NCI-H226 (cell line): ENCODE data around the gene CCBE1.
A peak's percentile ranks its signal among the peaks of the same experiment; 100 is the strongest.
"Not testable (repeated sequence)": the region's sequence is repeated elsewhere in the genome, so short reads cannot be mapped to it uniquely, and the experiment has no call there.

Source experiments
- DNase-seq: peaks from one replicate; pipeline ENCODE4 v3.0.0-alpha.2; 2015

The CCBE1 gene

DNA sequence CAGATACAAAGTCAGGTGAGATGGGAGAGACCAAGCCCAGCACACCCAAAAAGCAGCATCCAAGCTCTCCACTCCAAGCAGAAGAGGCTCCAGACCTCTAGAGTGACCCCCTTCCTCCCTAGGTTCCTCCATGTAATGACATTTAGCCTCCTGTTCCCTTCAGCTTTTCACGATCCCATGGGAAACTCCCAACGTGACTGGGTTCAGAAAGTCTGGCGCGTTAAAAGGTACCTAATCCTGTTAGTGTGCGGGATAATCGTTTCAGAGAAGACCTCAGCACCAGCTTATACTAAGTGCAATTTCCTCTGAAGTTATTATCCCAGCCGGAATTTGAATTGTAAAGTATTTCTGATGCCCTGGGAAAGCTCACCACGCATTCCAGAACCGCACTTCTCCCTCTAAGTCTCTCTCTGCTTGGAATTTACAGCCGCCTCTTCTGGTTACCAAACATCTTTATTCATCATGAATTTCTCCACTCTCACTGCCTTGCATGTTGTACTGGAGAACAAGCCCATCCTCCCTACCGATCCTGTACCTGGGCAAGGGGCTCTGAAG lies 46.9 kb downstream of the CCBE1 start:
- DNase-seq, result no peak

DNA sequence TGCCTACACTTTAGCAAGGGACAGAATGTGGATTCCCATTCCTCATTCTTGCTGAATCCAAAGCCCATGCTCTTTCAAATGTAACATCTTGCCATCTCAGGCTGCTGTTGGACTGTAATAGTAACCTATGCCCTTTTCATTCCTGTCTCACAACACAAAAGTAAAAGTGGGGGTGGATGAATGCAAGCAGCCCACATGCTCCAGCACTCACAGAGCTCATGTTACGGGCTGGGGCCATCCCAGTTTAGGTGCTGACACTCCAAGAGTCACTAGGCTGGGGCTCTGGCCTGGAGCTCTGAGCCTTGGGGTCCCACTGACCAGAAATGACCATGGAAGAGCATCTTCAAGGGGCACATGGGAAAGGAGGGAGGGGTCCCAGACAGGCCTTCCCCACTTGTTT lies 47.6 kb downstream of the CCBE1 start:
- no peak for DNase-seq

DNA sequence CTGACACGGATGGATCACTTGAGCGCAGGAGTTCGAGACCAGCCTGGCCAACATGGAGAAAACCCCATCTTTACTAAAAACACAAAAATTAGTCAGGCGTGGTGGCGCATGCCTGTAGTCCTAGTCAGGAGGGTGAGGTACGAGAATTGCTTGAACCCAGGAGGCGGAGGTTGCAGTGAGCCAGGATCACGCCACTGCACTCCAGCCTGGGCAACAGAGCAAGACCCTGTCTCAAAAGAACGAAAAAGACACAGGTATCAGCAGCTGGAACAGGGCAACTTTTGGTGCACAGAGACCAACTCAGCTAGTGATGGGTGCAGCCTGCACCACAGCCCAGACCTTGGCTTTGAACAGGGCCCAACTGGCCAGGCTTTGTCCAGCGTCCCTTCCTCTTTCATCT lies 48.8 kb downstream of the CCBE1 start:
- not testable (repeated sequence) for DNase-seq

DNA sequence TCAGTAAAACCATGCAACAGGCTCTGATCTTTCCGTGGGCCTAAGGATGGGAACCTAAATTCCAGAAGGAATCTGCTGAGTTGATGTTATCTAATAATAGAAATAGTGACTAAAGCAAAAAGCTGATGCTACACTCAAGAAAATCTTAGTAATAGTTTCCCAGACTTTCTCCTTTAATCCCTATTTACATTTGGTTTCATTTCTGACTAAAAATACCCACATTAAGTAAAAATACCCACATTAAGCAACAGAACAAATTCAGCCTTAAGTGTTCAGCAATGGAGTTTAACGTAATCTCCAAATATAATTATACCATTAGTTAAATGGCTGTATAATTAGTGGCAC lies 50.3 kb downstream of the CCBE1 start:
- DNase-seq, result no peak

DNA sequence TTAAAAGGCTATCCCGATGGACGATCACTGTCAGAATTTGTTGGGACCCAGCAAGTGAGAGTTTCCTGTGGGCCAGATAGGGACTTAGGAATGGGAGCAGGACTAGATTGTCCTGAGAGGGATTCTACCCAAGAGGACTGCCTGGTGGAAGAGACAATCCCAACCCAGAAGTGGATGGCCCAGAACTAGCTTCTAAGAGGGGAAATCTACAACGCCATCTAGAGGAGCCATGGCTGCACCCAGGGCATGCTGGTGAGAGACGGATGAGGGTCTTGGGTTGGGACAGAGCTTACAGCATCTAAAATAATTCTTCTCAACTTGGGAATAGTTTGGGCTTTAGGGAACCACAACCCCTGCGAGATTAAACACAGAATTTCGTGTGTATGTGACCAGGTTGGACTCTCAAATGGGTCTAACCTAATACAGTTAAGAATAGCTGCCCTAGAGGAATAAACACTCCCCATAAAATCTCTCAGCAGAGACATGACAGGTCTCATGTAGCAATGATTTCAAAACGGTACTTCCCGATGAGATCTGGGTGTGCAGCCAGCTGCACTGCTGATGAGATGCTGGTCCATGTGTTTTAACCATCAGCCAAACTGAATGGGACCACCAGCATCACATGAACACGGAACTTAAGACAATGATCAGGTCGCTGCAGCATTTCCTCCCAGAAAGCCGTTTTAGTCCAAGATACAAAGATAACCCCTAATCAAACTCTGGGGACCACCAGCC lies 50.8 kb downstream of the CCBE1 start:
- no peak for DNase-seq

DNA sequence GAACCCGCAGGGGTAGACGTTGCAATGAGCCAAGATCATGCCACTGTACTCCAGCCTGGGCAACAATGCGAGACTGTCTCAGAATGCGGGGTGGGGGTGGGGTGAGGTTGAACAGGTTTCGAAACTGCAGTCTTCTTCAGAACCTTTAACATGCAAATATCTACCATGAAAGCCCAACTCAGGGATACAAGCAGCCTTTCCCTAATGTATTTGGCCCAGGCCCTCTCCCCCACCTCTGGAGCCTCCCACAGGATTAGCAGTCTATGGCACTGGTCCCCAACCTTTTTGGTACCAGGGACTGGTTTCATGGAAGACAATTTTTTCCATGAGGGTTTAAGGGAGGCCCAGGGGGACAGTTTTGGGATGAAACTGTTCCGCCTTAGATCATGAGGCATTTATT lies 53.5 kb downstream of the CCBE1 start:
- DNase-seq, result no peak

DNA sequence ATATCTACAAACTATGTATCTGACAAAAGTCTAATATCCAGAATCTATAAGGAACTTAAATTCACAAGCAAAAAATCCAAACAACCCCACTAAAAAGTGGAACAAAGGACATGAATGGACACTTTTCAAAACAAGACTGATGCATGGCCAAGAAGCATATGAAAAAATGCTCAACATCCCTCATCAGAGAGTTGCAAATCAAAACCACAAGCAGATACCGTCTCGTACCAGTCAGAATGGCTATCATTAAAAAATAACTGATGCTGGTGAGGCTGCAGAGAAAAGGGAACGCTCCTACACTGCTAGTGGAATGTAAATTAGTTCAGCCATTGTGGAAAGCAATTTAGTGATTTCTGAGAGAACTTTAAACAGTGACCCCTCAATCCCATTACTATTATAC lies 56.5 kb downstream of the CCBE1 start:
- DNase-seq, result no peak

DNA sequence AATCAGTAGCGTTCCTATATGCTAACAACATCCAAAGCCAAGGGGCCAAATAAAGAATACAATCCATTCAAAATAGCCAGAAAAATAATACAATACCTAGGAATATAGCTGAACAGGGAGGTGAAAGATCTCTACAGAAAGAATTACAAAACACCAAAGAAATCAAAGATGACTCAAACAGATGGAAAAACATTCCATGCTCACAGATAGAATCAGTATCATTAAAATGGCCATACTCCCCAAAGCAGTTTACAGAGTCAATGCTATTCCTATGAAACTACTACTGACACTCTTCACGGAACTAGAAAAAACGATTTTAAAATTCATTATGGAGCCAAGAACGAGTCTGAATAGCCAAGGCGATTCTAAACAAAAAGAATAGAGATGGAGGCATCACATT lies 57.4 kb downstream of the CCBE1 start:
- no peak for DNase-seq

DNA sequence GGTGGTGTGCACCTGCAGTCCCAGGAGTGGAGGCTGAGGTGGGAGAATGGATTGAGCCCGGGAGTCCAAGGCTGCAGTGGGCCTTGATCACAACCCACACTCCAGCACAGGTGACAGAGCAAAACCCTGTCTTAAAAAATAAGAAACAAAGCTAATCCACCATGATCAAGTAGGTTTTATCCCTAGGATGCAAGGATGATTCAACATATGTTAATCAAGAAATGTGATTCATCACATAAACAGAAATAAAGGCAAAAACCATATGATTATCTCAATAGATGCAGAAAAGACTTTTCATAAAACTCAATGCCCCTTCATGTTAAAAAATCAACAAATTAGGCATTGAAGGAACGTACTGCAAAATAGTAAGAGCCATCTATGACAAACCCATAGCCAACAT lies 58.1 kb downstream of the CCBE1 start:
- no peak for DNase-seq

DNA sequence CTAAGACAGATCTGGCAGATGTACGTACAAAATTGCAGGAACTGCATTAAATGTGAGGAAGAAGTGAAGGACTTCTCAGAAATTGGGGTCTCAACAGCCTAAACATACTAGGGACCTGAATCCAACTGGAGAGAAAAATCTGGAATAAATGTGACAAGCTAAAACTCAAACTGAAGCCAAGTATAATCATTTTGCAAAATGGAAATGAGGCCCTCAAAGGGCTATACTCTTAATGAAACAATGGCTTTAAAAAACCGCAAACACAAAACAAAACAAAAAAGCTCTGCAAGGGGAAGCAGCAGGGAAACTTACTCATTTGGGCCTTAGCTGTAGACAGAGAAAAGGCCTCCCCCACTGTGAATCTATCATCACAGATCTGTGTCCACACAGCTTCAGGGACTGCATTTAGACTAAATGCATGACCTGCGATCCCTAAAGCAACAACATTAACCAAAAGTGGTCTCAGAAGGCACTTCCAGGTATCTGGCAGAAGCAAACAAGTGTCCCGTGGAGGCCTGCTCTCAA lies 63.2 kb downstream of the CCBE1 start:
- DNase-seq, result no peak

DNA sequence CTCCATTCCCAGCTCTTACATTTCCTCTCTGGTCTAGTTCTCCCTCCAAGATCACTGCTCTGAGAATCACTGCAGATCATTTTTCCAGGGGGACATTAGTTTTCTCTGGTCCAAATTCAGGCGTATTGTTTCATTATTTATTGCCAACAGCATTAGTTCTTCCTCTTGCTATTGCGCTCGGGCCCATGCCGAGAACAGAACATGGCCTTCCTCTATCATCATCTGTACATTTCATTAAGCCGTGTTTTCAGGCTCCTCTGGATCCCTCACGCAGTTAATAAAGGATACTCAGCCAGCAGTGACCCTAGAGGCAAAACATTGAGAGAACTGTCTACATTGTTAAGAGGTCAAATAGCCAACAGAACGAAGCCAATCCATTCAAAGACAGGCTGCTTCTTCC lies 63.9 kb downstream of the CCBE1 start:
- no peak for DNase-seq

DNA sequence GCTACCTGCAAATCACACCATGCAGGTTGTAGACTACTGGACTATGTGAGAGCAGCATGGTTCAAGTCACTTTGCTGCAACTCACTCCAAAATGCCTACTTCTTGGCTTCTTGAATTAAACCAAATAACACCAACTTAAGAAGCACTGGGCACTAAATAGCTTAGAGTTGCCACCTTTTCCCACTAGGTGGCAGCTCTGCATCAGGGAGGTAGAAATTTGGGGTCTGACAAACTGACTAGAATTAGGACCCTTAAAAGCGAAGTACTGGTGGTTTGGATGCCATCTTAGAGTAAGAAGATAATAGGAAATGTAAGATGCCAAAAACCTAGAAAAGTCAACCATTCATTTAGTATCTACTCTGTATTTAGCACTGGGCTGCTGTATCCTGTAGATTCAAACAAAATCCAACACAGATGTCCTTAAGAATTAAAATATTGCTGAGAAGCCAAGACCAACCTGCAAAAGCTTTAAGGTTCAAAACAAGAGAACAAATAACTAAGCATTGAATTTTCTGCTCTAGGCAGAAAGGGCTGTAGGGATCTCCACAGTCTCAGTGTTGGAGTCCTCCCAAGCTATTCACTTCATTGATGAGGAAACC lies 65.5 kb downstream of the CCBE1 start:
- no peak for DNase-seq

DNA sequence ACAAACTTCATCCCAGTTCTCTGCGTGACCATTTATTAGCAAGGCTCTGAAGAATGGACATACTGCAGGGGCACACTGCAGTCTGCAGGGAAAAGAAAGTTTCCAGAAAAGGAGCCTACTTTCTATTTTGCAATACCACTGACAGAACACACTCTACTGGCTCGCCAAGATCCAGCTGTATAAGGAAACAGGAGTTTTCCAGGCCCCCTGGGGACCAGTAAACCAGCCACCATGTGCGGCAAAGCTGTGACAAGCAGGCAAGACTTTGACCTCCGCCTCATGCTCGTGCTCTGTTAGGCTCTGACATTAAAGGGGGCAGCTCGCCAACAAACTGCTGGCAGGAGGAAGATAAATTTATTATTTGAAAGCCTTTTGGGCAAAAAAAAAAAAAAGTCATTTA lies 67.3 kb downstream of the CCBE1 start:
- DNase-seq, result no peak

DNA sequence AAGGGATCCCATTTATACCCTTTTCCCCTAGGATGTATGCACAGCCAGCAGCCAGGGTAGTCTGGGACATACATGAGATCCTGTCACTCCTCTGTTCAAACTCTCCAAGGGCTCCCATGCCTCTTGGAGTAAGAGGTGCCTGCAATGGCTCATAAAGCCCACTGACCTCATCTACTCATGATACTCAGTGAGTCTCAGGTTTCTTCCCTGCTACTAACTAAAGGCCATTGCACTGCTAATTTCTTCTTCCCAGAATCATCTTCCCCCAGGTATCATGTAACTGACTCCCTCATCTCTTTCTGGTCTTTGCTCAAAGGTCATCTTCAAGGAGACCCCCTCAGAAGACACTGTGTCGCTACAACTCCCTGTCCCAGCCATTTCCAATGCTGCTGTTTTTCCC lies 68.2 kb downstream of the CCBE1 start:
- no peak for DNase-seq

DNA sequence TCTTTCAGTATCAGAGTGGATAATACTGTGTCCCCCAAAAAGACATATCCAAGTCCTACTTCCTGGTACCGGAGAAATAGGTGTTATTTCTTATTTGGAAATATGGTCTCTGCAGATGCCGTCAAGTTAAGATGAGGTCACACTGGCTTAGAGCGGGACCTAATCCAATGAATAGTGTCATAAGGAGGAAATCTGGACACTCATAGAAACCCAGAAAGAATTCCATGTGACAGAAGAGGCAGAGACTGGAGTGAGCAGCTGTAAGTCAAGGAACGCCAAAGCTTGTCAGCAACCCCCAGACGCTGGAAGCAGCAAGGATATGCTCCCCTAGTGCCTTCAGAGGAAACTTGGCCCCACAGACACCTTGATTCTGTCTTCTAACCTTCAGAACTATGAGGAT lies 69.8 kb downstream of the CCBE1 start:
- DNase-seq, result no peak

DNA sequence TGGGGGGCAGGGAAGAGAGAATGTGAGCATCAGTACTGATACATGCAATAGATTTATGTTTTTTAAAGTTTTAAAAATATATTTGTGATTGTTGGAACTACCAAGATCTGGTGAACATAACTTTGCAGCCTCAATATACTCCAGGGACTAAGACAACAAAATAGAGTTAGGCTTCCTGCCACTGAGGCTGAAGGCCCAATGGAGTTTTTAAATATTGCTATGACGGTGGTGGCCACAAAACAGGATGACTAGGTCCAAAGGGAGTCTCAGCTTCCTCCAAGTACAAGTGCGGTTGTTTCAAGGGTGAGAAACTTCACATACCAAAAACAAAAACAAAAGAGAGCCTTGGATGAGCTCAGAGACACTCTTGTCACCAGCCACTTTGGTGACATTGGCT lies 72.9 kb downstream of the CCBE1 start:
- no peak for DNase-seq

DNA sequence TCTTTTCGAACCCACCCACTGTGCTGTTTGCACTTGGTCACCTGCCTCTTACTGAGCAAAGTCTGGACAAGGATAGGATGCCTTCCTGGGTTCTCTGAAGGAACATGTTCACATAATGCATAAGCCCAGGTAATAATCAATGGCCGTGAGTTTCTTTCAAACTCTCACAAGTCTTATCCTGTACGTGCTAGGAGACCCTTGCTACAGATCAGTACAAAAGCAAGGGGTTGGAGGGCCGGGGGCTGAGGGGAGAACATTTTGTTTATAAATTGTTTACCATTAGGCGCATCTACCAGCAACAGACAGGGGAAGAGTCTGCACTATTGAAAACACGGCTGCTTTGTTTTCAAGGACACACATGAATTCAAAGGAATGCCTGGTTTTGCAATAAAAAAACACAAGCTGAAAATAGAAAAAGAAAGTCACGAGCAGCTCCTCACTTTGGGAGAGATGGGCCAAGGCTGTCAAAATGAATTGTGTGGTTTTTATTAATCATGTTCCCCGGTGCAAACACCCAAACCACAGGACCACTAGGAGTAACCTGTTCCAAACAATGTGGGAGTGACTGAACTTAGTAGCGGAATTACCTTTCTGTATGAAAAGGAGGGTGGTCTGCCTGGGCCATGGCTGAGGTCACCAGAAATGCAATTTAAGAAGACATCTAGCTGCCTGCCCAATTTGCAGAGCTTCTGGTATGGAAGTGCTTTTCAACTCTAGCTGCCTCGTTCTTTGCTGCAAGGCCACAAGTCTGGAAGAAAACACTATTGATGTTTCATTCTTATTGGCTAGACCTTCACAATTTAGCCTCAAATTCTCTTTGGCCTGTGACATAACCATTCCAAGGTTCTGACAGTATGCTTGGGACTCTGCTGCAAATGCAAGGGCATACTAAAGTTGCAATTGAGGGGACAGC lies 73.5 kb downstream of the CCBE1 start:
- DNase-seq, result peak; percentile 30

DNA sequence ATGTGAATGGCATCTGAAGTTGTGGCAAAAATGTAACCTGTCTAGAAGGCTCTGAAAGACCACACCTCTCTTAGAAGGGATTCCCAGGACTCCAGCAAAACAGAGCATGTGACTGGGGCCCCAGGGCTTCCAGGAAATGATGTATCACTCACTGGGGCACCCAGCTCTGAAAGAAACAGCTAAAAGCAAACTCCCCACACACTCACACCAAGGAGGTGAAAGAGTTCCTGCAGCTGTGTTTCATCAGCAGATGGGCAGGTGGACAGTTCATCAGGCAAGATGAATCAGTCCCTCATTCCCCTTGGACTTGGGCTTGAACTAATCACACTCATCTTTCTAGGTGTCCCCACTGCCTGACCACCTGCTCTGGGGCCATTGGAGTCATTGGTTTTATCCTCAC lies 76.2 kb downstream of the CCBE1 start:
- peak; percentile 58 for DNase-seq

DNA sequence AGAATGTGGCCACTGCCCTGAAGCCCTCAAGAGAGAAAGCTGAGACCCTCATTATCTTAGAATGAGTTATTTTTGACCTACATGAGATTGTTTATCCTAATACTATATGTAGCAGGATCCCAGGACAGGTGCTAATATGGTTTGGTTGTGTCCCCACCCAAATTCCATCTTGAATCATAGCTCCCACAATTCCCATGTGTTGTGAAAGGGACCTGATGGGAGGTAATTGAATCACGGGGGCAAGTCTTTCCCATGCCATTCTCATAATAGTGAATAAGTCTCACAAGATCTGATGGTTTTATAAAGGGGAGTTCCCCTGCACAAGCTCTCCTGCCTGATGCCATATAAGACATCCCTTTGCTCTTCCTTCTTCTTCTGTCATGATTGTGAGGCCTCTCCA lies 76.8 kb downstream of the CCBE1 start:
- peak; percentile 1 for DNase-seq

DNA sequence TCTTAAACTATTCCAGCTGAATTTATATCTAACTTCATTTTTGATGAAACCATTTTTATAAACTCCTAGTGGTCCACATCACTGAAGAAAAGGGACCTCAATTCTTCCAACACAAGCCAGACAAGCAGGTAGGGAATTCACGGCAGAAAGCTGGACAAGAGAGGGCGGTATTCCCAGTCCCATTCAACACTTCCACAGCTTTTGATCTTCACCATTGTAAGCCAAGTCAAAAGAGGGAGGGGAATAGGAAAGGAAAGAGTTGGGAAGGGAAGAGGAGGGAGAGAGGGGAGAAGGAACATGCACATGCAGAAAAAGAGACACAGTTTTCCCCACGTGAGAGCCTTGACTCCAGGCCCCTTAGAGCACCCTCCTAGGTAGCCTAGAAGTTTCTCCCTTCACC lies 77.4 kb downstream of the CCBE1 start:
- no peak for DNase-seq

DNA sequence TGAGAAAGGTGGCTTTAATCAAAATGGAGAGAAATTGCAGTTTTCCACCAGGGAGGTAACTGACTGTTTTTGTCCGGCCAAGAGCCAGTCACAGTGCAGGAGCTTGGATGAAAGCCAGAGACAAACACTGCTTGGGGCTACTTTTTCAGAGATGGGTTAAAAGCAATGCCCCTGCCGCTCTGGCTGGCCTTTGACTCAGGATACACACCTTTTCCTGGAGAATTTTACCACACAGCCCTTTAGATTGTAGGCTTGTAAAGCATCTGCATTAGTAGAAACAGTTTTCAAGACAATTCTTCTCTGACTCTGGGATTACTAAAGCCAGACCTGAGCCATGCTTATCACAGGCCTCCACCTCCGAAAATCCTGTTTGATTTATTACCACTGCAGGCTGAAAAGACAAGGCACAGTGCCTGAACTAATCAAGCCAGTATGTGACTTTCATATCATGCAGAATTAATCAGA lies 79.7 kb downstream of the CCBE1 start:
- DNase-seq, result peak; percentile 12

DNA sequence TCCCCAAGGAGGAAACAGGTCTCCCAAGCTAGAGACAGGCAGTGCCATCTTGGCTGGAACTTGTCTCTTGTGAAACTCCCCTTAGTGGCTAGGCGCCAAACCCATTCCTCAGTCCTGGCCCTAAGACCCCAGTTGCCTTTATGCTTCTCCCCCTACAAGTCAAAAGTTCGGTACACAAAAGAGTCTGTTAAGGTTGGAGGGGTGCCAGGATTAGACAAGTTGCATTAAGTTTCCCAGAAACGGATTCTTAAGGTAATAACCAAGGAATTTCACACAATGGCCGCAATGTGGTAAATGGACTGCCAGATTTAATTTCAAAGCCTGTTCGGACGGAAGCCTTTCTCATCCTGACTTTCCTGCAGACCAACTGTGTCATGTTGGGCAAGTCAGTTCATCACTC lies 80.7 kb downstream of the CCBE1 start:
- peak; percentile 3 for DNase-seq

DNA sequence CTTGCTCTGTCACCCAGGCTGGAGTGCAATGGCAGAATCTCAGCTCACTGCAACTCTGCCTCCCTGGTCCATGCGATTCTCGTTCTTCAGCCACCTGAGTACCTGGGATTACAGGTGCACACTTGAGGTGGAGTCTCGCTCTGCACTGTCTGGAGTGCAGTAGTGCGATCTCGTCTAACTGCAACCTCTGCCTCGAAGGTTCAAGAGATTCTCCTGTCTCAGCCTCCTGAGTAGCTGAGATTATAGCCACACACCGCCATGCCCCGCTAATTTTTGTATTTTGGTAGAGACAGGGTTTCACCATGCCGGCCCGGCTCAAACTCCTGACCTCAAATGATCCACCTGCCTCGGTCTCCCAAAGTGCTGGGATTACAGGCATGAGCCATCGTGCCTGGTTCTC lies 83.3 kb downstream of the CCBE1 start:
- no peak for DNase-seq
